Gastroesophageal sphincter (tissue), 3 donors: ENCODE results near the gene ZBTB20.

ENCODE experiments used
- POLR2A ChIP-seq, 2 donors: fragments of 450-650 bp; IDR thresholded peaks; one replicate each; pipeline ENCODE4 v1.6.1; 2017; ENCODE audit warnings: antibody characterized with exemption in 2 of 2, mild to moderate bottlenecking in 2 of 2, moderate library complexity in 1 of 2
- TF ChIP-seq, protein P1 (sequence below), 4 experiments: fragments of 200-600 bp in 2 of 4; fragments of 450-650 bp in 2 of 4; sonication (generic) in 1 of 4; IDR thresholded peaks; one replicate each; pipeline ENCODE4 v1.5.1; 2017 to 2019; ENCODE audit warnings: antibody characterized with exemption in 4 of 4, mild to moderate bottlenecking in 2 of 4, moderate library complexity in 2 of 4

DNA sequence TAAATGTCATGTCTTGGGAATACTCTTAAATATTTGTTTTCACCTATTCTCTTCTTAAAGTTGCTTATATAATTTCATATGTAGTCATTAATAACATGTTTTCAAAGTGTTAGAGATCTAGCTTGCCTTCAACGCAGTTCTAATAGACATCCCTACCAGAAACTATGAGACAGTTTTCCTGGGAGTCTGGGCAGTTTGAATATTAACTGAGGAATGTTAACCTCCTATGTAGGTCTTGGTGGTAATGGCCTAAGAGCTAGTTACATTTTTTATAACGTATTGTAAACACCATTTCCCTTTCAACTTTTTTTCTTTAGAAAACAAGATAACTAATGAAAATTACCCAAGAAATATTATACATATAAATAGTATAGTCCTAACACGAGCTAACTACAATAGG, 525.1 kb downstream of the ZBTB20 start:
- TF ChIP-seq, protein P1, sequence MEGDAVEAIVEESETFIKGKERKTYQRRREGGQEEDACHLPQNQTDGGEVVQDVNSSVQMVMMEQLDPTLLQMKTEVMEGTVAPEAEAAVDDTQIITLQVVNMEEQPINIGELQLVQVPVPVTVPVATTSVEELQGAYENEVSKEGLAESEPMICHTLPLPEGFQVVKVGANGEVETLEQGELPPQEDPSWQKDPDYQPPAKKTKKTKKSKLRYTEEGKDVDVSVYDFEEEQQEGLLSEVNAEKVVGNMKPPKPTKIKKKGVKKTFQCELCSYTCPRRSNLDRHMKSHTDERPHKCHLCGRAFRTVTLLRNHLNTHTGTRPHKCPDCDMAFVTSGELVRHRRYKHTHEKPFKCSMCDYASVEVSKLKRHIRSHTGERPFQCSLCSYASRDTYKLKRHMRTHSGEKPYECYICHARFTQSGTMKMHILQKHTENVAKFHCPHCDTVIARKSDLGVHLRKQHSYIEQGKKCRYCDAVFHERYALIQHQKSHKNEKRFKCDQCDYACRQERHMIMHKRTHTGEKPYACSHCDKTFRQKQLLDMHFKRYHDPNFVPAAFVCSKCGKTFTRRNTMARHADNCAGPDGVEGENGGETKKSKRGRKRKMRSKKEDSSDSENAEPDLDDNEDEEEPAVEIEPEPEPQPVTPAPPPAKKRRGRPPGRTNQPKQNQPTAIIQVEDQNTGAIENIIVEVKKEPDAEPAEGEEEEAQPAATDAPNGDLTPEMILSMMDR (IDR thresholded peaks at IDR 0.05): no peak
- no peak for TF ChIP-seq POLR2A (IDR thresholded peaks at IDR 0.05)
